ENCODE data around the gene MYO5B. TPM values are rescaled to one million over a fixed set of nuclear protein-coding genes. Genes with fewer than 3 reads are reported as not detected.
A peak's percentile ranks its signal among the peaks of the same experiment; 100 is the strongest.

The MYO5B gene
- total and polyA plus RNA-seq, 4 donors: 0.92 to 20.3 (median 2.9) TPM

DNA sequence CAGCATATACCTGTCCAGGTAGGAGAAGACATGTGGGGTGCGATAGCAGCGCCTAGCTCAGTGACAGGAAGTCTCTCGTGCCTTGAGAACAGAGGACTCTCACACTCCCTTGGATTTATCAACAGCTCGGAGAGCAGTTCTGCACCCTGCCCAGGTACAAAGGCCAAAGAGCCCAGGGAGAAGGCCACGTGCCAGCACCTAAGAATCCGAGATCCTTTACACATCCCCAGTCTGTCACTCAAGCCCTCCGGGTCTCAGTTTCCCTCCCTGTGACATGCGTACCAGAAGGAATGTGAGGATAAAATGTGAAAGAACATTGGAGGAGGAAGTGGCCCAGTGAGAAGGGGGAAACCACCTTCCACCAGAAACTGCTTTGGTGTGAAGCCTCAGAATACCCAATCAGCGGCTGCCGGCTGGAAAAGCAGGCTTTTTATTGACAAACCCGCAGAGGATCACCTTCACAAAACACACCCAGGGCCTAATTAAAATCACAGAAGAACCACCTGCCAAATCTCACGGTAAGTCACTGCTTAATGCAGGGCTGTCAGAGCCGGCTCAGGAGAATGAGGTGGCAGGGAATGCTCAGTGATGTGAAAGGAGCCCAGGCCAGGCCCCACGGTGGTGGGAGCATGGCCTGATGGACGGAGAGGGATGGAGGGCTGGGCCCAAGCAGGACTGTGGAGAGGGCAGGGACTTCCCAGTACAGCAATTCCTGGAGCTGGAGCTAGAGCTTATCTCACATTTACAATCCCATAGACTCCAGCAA is 66.3 kb downstream of the MYO5B start:
- ATAC-seq (ENCODE audit: low FRiP score) (peak; percentile 44), DNase-seq (no peak)
- H3K4me1 ChIP-seq (ENCODE audit: control insufficient read depth in 1 of 2, insufficient read depth in 2 of 2, low read length in 2 of 2): peaks cover 0 to 2% of the 10 kb centered on the region in 2 donors
- H3K27ac ChIP-seq (ENCODE audit: low read depth in 1 of 2, low read length in 2 of 2): no peak overlapping the region
- H3K36me3 ChIP-seq (ENCODE audit: control insufficient read depth in 1 of 2, insufficient read depth in 2 of 2, low read length in 1 of 2): no peaks in the 10 kb centered on the region
- no peaks in the 10 kb centered on the region for H3K27me3 ChIP-seq (ENCODE audit: control insufficient read depth in 1 of 2, insufficient read depth in 2 of 2, low read length in 1 of 2)
- WGBS, 2 donors: 80 to 82% methylated on average over 15 of the region's 15 CpGs
- intact Hi-C loops (cut with DNase I): no loop called here
- H3K4me3 ChIP-seq (ENCODE audit: low read length in 2 of 2): no peak overlapping the region
- H3K9me3 ChIP-seq (ENCODE audit: control insufficient read depth, low read length): no peaks in the 10 kb centered on the region

- no peak for DNase-seq
- Histone ChIP-seq H3K9me3 (ENCODE audit: control insufficient read depth, low read length) (no peaks in the 10 kb centered on the region), H3K27me3 (ENCODE audit: control insufficient read depth in 1 of 2, insufficient read depth in 2 of 2, low read length in 1 of 2) (no peaks in the 10 kb centered on the region), H3K27ac (ENCODE audit: low read depth in 1 of 2, low read length in 2 of 2) (no peak overlapping the region), H3K4me1 (ENCODE audit: control insufficient read depth in 1 of 2, insufficient read depth in 2 of 2, low read length in 2 of 2) (peaks cover 0 to 2% of the 10 kb centered on the region in 2 donors), H3K4me3 (ENCODE audit: low read length in 2 of 2) (no peak overlapping the region), H3K36me3 (ENCODE audit: control insufficient read depth in 1 of 2, insufficient read depth in 2 of 2, low read length in 1 of 2) (no peaks in the 10 kb centered on the region)
- ATAC-seq (ENCODE audit: low FRiP score): no peak
- intact Hi-C loops (cut with DNase I): no loop called here
- WGBS, 2 donors: 83 to 98% methylated on average over 4 of the region's 4 CpGs
These were observed 67.3 kb downstream of the MYO5B start for GRCh38 chr18:50127516-50128210.

DNA sequence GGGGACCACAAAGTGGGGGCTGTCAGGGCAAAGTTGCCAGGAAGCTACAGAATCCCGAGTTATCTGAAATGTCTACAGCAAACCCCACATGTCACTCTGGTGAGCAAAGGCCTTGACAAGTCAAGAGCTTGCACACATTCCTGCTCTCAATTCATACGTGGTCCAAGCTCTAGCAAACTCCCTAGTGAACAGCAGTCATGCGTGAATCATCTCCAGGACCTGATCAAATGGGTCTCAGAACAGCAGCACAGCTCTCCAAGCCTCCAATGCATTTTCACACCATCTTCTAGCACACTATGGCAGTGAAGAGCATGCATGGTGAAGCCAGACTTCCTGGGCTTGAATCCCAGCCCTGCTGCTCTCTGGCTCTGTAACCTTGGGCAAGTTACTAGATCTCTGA is 68.5 kb downstream of the MYO5B start:
- H3K36me3 ChIP-seq (ENCODE audit: control insufficient read depth in 1 of 2, insufficient read depth in 2 of 2, low read length in 1 of 2): no peaks in the 10 kb centered on the region
- no peaks in the 10 kb centered on the region for H3K9me3 ChIP-seq (ENCODE audit: control insufficient read depth, low read length)
- intact Hi-C loops (cut with DNase I): no loop called here
- DNase-seq: no peak
- no peaks in the 10 kb centered on the region for H3K27me3 ChIP-seq (ENCODE audit: control insufficient read depth in 1 of 2, insufficient read depth in 2 of 2, low read length in 1 of 2)
- no peak for ATAC-seq (ENCODE audit: low FRiP score)
- no peak overlapping the region for H3K27ac ChIP-seq (ENCODE audit: low read depth in 1 of 2, low read length in 2 of 2)
- 35 to 47% methylated on average over 3 of the region's 3 CpGs for WGBS, 2 donors
- H3K4me3 ChIP-seq (ENCODE audit: low read length in 2 of 2): no peak overlapping the region
- peaks cover 0 to 2% of the 10 kb centered on the region in 2 donors for H3K4me1 ChIP-seq (ENCODE audit: control insufficient read depth in 1 of 2, insufficient read depth in 2 of 2, low read length in 2 of 2)

- ATAC-seq (ENCODE audit: low FRiP score): no peak
- Histone ChIP-seq H3K27ac (ENCODE audit: low read depth in 1 of 2, low read length in 2 of 2) (no peak overlapping the region), H3K36me3 (ENCODE audit: control insufficient read depth in 1 of 2, insufficient read depth in 2 of 2, low read length in 1 of 2) (no peaks in the 10 kb centered on the region), H3K4me1 (ENCODE audit: control insufficient read depth in 1 of 2, insufficient read depth in 2 of 2, low read length in 2 of 2) (peaks cover 0 to 2% of the 10 kb centered on the region in 2 donors), H3K27me3 (ENCODE audit: control insufficient read depth in 1 of 2, insufficient read depth in 2 of 2, low read length in 1 of 2) (no peaks in the 10 kb centered on the region), H3K9me3 (ENCODE audit: control insufficient read depth, low read length) (no peaks in the 10 kb centered on the region), H3K4me3 (ENCODE audit: low read length in 2 of 2) (no peak overlapping the region)
- DNase-seq: no peak
- intact Hi-C loops (cut with DNase I): no loop called here
- WGBS, 2 donors: 91 to 94% methylated on average over 1 of the region's 1 CpG
These were observed 69.5 kb downstream of the MYO5B start for GRCh38 chr18:50125456-50125855.

DNA sequence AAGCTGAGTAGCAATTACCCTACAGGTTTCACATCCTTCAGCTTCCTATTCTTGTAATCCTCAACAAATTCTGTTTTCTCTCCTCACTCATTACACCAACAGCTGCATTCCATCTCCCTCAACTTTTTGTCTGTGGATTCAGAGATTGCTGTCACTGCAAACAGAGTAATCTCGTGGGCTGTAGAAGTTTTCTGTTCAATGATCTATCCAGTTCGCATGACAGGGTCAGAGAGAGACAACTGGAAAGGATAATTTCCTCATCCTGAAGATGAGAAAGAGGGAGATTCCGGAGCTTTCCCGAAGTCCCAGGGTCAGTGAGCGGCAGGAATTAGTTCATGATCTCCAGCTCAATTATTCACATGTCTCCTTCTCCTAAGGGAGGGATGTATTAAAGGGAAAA is 75.7 kb downstream of the MYO5B start:
- H3K36me3 ChIP-seq (ENCODE audit: control insufficient read depth in 1 of 2, insufficient read depth in 2 of 2, low read length in 1 of 2): no peaks in the 10 kb centered on the region
- H3K27ac ChIP-seq (ENCODE audit: low read depth in 1 of 2, low read length in 2 of 2): no peak overlapping the region
- intact Hi-C loops (cut with DNase I): no loop called here
- H3K9me3 ChIP-seq (ENCODE audit: control insufficient read depth, low read length): no peaks in the 10 kb centered on the region
- ATAC-seq (ENCODE audit: low FRiP score) (no peak), DNase-seq (no peak)
- no peaks in the 10 kb centered on the region for H3K4me1 ChIP-seq (ENCODE audit: control insufficient read depth in 1 of 2, insufficient read depth in 2 of 2, low read length in 2 of 2)
- H3K27me3 ChIP-seq (ENCODE audit: control insufficient read depth in 1 of 2, insufficient read depth in 2 of 2, low read length in 1 of 2): no peaks in the 10 kb centered on the region
- WGBS, 2 donors: 73 to 80% methylated on average over 5 of the region's 5 CpGs
- H3K4me3 ChIP-seq (ENCODE audit: low read length in 2 of 2): no peak overlapping the region

DNA sequence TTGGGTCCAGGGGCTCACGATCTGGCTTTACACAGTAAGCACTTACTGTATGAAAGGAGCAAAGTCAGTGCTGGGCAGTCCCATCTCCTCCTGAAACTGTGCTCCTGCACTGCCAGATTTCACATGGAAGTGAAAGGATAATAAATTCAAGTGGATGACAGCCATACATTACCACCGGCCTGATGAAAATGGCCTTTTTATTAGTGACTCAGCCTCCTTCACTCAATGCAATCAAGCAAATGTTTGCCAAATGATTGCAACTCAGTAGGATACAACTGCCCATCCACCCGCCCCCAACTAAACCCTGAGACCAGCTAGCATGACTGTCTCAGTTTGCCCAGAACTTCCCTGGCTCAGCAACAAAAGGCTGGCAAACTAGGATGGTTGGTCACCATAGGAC is 77.1 kb downstream of the MYO5B start:
- intact Hi-C loops (cut with DNase I): no loop called here
- no peaks in the 10 kb centered on the region for H3K9me3 ChIP-seq (ENCODE audit: control insufficient read depth, low read length)
- DNase-seq: no peak
- no peaks in the 10 kb centered on the region for H3K4me1 ChIP-seq (ENCODE audit: control insufficient read depth in 1 of 2, insufficient read depth in 2 of 2, low read length in 2 of 2)
- WGBS, 2 donors: 85 to 87% methylated on average over 3 of the region's 3 CpGs
- no peak for ATAC-seq (ENCODE audit: low FRiP score)
- H3K36me3 ChIP-seq (ENCODE audit: control insufficient read depth in 1 of 2, insufficient read depth in 2 of 2, low read length in 1 of 2): no peaks in the 10 kb centered on the region
- H3K27me3 ChIP-seq (ENCODE audit: control insufficient read depth in 1 of 2, insufficient read depth in 2 of 2, low read length in 1 of 2): no peaks in the 10 kb centered on the region
- H3K4me3 ChIP-seq (ENCODE audit: low read length in 2 of 2): no peak overlapping the region
- H3K27ac ChIP-seq (ENCODE audit: low read depth in 1 of 2, low read length in 2 of 2): no peak overlapping the region

- DNase-seq (no peak), ATAC-seq (ENCODE audit: low FRiP score) (no peak)
- WGBS, 2 donors: 24 to 39% methylated on average over 2 of the region's 2 CpGs
These were observed 79.9 kb downstream of the MYO5B start for GRCh38 chr18:50115095-50115494.

DNA sequence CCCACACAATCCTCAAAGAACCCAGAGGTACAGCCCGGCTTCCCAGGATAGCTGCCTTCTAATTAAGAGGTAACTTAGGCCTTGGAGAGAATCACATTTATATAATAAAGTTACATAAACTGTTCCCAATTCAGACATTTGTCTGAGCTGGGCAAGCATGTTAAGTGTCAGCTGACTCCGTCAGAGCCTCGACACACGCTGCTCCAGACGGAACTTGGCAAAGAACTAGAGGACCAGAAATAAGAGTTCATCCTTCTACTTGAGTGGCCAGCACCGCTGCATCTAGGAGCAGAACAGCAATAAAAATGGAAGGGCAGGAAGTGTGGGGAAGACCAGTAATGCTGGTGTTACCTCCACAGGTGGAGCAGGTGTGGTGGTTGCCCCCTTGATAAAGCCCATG is 80.5 kb downstream of the MYO5B start:
- no peaks in the 10 kb centered on the region for H3K36me3 ChIP-seq (ENCODE audit: control insufficient read depth in 1 of 2, insufficient read depth in 2 of 2, low read length in 1 of 2)
- H3K4me3 ChIP-seq (ENCODE audit: low read length in 2 of 2): no peak overlapping the region
- H3K4me1 ChIP-seq (ENCODE audit: control insufficient read depth in 1 of 2, insufficient read depth in 2 of 2, low read length in 2 of 2): no peaks in the 10 kb centered on the region
- ATAC-seq (ENCODE audit: low FRiP score): no peak
- intact Hi-C loops (cut with DNase I): no loop called here
- H3K27me3 ChIP-seq (ENCODE audit: control insufficient read depth in 1 of 2, insufficient read depth in 2 of 2, low read length in 1 of 2): no peaks in the 10 kb centered on the region
- 47% methylated on average over 6 of the region's 6 CpGs for WGBS, 2 donors
- no peaks in the 10 kb centered on the region for H3K9me3 ChIP-seq (ENCODE audit: control insufficient read depth, low read length)
- DNase-seq: no peak
- H3K27ac ChIP-seq (ENCODE audit: low read depth in 1 of 2, low read length in 2 of 2): no peak overlapping the region

More at GRCh38 chr18:50115095-50115494, 79.9 kb downstream of the MYO5B start:
- Histone ChIP-seq H3K27me3 (ENCODE audit: control insufficient read depth in 1 of 2, insufficient read depth in 2 of 2, low read length in 1 of 2) (no peaks in the 10 kb centered on the region), H3K4me1 (ENCODE audit: control insufficient read depth in 1 of 2, insufficient read depth in 2 of 2, low read length in 2 of 2) (no peaks in the 10 kb centered on the region), H3K4me3 (ENCODE audit: low read length in 2 of 2) (no peak overlapping the region), H3K36me3 (ENCODE audit: control insufficient read depth in 1 of 2, insufficient read depth in 2 of 2, low read length in 1 of 2) (no peaks in the 10 kb centered on the region), H3K27ac (ENCODE audit: low read depth in 1 of 2, low read length in 2 of 2) (no peak overlapping the region), H3K9me3 (ENCODE audit: control insufficient read depth, low read length) (no peaks in the 10 kb centered on the region)
- intact Hi-C loops (cut with DNase I): no loop called here

- intact Hi-C loops (cut with DNase I): no loop called here
- H3K4me1 ChIP-seq (ENCODE audit: control insufficient read depth in 1 of 2, insufficient read depth in 2 of 2, low read length in 2 of 2): no peaks in the 10 kb centered on the region
- no peaks in the 10 kb centered on the region for H3K9me3 ChIP-seq (ENCODE audit: control insufficient read depth, low read length)
- ATAC-seq (ENCODE audit: low FRiP score) (no peak), DNase-seq (no peak)
- H3K27ac ChIP-seq (ENCODE audit: low read depth in 1 of 2, low read length in 2 of 2): no peak overlapping the region
- no peak overlapping the region for H3K4me3 ChIP-seq (ENCODE audit: low read length in 2 of 2)
- WGBS, 2 donors: 51% methylated on average over 2 of the region's 2 CpGs
- no peaks in the 10 kb centered on the region for H3K27me3 ChIP-seq (ENCODE audit: control insufficient read depth in 1 of 2, insufficient read depth in 2 of 2, low read length in 1 of 2)
- H3K36me3 ChIP-seq (ENCODE audit: control insufficient read depth in 1 of 2, insufficient read depth in 2 of 2, low read length in 1 of 2): no peaks in the 10 kb centered on the region
These were observed 81.2 kb downstream of the MYO5B start for GRCh38 chr18:50113726-50114125.
